Fibroblast of upper back skin (primary cell): ENCODE data around the gene PPIP5K1.

ENCODE experiments used
- DNase-seq: peaks from one replicate; pipeline ENCODE4 v3.0.0-alpha.2; 2013

Gene PPIP5K1

GRCh38 chr15:43517354-43518196 lies 72.4 kb downstream of the PPIP5K1 start, which contains the start of gene MAP1A:
Gene MAP1A (plus strand): TSS chr15:43517608. CDS start chr15:43521474, 3,866 bp downstream.
- DNase-seq, result peak; percentile 81

GRCh38 chr15:43516801-43517353 lies 73.1 kb downstream of the PPIP5K1 start:
- peak; percentile 83 for DNase-seq

- peak; percentile 57 for DNase-seq
Observed at GRCh38 chr15:43516185-43516584, 73.8 kb downstream of the PPIP5K1 start.

GRCh38 chr15:43515741-43516140 lies 74.3 kb downstream of the PPIP5K1 start:
- DNase-seq, result no peak

- DNase-seq, result peak; percentile 47
Observed at GRCh38 chr15:43514241-43515057, 75.6 kb downstream of the PPIP5K1 start.

GRCh38 chr15:43513550-43513949 lies 76.5 kb downstream of the PPIP5K1 start:
- no peak for DNase-seq

DNA sequence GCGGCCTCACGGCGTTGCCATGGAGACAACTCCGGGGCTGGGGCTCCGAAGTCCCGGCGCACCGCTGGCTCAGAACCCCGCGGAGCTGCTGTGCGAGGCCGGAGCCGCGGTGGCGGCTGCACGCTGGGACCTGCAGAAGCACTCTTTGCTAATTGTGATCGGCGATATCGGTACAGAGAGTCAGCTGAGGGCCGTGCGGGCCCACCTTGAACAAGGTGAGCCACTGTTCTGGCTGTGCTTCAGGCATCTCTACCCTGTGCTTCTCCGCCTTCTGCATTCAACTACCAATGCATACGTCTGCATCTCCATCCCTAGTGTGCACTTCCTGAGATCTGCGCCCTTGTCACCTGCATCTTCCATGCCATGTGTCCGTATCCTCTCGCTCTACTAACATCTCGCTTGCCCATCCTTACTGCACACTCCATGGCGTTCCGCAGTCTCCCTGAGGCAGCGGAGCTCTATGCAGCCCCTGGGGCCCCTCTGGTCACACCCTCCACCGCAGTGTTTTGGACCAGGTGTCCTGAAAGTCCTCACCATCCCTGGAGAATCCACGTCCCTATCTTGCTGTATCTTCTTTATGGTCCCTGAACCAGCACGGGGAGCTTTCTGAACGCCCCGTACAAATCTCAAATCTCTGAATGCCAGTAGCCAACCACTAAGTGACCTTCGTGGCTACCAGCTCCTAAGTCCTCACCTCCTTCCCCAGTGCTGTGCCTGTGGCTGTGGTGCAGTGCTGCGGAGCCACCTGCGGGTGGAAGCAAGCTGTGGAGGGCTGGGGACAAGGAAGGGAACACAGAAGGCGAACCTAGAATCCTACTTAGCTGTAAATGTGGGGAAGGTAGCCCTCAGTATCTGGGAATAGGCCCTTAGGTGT lies 78.8 kb downstream of the PPIP5K1 start:
- no peak for DNase-seq

DNA sequence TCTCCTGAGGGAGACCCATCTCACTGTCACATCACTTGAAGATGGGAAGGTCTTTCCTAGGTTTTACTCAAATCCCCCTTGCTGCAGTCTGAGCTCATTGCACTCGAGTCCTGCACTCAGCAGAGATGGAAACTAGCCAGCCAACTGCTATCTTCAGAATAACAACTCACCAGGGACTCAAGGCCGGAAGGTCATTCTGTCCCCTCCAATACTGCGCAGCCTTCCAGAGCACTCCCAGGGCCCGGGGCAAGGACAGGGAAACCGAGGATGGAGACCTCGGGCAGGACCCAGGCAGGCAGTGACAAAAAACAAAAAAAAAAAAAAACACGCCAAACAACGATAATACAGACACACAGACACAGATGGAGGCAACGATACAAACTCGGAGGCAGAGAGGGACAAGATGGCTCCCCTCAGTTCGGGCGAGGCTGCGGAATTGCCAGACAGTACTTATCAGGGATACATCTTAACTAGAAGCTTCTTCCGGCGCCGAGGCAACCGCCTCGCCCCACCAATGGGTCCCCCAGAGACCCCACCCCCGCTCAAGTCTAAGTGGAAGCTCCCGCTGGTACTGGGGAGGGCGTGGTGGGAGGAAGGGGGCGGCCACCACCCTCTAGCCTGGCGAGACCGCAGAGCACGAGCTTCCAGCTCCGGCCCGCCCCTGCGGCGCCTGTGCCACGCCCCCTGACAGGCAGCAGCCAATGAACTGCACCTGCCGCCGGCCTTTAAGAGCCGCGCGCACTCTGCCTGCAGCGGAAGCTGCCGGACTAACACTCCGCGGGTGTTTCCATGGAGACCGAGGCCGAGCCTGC lies 79.6 kb downstream of the PPIP5K1 start:
- peak; percentile 99 for DNase-seq

GRCh38 chr15:43509660-43510199 lies 80.3 kb downstream of the PPIP5K1 start:
- no peak for DNase-seq

GRCh38 chr15:43508991-43509659 lies 80.9 kb downstream of the PPIP5K1 start:
- no peak for DNase-seq

DNA sequence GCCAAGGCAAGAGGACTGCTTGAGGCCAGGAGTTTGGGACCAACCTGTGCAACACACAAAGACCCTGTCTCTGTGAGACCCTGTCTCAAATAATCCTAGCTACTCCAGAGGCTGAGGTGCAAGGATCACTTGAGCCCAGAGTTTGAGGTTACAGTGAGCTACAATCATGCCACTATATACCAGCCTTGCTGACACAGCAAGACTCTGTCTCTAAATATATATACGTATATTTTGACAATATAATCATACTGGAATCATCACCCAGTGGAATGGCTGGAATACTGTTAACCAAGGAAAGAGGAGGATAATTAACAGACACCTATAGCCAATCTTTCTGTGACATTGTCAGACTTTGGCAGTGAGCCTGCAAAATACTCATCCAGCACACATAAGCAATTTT lies 81.6 kb downstream of the PPIP5K1 start:
- DNase-seq, result no peak

DNA sequence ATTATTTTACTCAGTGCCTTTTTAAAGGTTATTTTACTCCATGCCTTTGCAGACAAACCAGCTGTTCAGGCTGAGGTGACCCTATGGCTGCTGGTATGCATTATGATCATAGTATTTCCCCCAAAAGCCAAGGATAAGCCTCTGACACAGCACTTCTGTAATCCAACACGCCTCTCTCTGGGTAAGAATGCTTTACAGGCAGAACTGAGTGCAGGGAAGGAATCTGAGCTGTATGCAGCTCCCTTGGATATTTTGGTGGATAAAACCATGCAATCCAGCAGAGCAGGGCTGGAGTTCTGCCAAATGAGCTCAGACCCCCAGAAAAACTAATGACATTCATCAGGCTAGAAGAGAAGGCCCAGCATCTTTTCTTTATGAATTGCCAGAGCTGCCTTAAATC lies 84.3 kb downstream of the PPIP5K1 start:
- peak; percentile 92 for DNase-seq

DNA sequence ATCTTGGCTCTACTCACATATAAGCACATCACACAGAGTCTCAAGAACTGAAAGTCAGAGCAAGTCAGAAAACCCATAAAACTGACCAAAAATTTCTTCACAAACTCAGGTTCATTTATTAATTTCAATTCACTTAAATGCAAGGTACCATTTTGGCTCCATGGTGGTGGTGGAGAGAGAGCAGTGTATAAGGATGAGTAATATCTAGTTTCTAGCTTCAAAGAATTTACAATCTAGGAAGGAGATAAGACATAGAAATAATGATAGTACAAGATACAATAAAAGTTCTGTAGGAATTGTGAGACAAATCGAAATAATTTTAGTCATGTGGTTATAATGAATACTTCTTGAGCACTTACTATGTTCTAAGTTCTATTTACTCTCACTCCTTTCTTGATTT lies 90.4 kb downstream of the PPIP5K1 start:
- no peak for DNase-seq

- no peak for DNase-seq
Observed at GRCh38 chr15:43498990-43499389, 91.0 kb downstream of the PPIP5K1 start.

GRCh38 chr15:43493703-43494472 lies 96.1 kb downstream of the PPIP5K1 start:
- no peak for DNase-seq

DNA sequence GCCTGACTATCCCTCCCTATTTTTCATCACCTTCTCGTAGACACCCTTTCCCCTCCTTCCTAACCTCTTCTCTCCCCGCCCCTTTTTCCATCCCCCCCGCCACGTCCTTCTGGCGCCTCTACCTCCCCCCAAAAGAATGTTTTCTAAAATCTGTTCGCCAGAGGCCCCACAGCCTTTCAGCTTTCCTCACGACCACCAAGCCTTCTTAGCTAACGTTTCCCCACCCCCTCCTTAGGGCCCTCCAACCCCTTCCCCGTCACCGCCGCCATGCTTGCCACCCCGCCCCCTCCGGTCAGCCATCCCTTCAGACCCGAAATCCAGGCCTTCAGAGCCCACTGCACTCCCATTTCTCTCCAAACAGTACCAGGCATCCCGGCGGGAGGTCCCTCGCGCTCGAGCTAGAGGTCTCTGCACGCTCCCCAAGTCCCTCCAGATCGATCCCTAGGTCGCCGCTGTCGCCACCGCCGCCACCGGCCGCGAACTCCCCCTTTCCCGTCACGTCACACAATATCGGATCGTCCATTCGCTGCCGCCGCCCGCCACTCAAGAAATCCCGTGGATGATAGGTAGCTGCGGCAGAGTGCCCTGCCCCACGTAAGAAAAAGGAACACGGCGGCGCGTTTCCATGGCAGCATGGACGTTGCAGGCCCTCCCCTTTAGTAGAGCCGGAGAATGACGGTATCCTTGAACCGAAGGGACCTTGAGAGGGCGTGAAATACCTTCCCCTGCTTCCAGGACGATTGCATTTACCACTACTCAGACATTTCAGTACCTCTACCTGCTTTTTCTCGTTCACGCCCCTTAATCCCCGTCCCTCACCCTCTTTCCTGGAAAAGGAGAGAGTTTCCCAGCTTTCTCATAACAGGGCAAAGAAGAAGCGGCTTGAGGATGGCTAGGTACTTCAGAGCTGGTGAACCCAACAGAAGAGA lies 97.1 kb downstream of the PPIP5K1 start, which contains the start of gene TP53BP1:
Gene TP53BP1, minus strand, starts transcription at position 484 of the 929 bp plus-strand sequence. Its CDS starts 113 bp downstream, at position 371.
- peak; percentile 95 for DNase-seq

GRCh38 chr15:43492266-43492665 lies 97.7 kb downstream of the PPIP5K1 start:
- no peak for DNase-seq

- no peak for DNase-seq
Observed at GRCh38 chr15:43489191-43489590, 100.8 kb downstream of the PPIP5K1 start.

DNA sequence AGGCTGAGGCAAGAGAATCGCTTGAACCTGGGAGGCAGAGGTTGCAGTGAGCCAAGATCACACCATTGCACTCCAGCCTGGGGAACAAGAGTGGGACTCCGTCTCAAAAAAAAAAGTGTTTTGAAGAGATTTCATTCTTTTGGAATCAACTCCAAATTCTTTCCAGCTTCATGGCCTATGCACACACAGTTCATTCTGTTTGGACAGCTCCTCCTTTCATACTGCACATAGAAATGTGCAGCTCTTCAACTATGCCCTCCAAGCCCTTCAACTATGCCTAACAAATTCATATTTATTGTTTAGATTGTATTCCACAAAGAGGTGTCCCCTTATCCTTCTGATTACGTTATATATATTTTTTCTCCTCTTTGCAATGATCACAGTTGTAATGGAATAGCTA lies 101.2 kb downstream of the PPIP5K1 start:
- DNase-seq, result no peak
